GM21717 (cell line): Measurements from ENCODE around the gene S100P.
"Not testable (repeated sequence)": the region's sequence is repeated elsewhere in the genome, so short reads cannot be mapped to it uniquely, and the experiment has no call there.

Experiments used
- ATAC-seq: cut with Tn5 transposase; IDR thresholded peaks from one replicate; pipeline ENCODE4 v1.9.1; 2021; ENCODE audit warnings: mild to moderate bottlenecking, moderate library complexity; ENCODE audit not compliant: unreplicated experiment

The S100P gene

DNA sequence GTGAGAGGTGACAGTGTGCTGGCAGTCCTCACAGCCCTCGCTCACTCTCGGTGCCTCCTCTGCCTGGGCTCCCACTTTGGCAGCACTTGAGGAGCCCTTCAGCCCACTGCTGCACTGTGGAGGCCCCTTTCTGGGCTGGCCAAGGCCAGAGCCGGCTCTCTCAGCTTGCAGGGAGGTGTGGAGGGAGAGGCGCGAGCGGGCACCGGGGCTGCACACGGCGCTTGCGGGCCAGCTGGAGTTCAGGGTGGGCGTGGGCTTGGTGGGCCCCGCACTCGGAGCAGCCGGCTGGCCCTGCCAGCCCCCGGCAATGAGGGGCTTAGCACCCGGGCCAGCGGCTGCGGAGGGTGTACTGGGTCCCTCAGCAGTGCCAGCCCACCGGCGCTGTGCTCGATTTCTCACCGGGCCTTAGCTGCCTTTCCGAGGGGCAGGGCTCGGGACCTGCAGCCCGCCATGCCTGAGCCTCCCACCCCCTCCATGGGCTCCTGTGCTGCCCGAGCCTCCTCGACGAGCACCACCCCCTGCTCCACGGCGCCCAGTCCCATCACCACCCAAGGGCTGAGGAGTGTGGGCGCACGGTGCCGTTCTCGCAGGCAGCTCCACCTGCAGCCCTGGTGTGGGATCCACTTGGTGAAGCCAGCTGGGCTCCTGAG is 21.0 kb upstream of the S100P start:
- ATAC-seq = not testable (repeated sequence)

DNA sequence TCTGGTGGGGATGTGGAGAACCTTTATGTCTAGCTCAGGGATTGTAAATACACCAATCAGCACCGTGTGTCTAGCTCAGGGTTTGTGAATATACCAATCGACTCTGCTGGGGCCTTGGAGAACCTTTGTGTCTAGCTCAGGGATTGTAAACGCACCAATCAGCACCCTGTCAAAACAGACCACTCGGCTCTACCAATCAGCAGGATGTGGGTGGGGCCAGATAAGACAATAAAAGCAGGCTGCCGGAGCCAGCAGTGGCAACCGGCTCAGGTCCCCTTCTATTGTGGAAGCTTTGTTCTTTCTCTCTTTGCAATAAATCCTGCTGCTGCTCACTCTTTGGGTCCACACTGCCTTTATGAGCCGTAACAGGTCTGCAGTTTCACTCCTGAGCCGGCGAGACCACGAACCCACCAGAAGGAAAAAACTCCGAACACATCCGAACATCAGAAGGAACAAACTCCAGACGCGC is 20.5 kb upstream of the S100P start:
- not testable (repeated sequence) for ATAC-seq

DNA sequence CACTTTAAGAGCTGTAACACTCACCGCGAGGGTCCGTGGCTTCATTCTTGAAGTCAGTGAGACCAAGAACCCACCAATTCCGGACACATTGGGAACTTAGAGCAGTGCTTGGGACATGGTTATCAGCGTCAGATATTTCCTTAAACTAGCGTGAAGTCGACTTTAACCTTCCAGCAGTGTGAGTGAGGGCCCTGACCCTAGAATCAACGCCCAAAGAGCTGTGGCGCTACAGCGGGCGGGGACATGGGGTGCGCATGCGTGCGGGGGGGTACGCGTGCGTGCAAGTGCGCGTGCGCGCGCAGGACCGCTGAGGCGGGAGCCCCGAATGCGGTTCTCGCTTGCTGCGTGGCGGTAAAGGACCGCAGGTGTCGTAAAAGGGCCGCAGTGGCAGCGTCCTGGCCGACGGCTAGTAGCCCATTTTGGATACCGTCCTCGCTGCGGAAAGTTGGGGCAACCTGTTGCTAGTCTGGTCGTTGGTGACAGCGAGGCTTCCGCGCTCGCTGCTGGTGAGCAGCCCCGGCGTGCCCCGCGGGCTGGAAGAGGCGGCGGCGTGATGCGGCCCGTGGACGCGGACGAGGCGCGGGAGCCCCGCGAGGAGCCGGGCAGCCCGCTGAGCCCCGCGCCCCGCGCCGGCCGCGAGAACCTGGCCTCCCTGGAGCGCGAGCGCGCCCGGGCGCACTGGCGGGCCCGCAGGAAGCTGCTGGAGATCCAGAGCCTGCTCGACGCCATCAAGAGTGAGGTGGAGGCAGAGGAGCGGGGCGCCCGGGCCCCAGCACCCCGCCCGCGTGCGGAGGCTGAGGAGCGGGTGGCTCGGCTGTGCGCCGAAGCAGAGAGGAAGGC is 19.8 kb upstream of the S100P start:
- ATAC-seq = peak; percentile 69

GRCh38 chr4:6674500-6675149 is 19.1 kb upstream of the S100P start:
- ATAC-seq = peak; percentile 27

GRCh38 chr4:6676722-6677558 is 16.7 kb upstream of the S100P start:
- ATAC-seq = no peak

DNA sequence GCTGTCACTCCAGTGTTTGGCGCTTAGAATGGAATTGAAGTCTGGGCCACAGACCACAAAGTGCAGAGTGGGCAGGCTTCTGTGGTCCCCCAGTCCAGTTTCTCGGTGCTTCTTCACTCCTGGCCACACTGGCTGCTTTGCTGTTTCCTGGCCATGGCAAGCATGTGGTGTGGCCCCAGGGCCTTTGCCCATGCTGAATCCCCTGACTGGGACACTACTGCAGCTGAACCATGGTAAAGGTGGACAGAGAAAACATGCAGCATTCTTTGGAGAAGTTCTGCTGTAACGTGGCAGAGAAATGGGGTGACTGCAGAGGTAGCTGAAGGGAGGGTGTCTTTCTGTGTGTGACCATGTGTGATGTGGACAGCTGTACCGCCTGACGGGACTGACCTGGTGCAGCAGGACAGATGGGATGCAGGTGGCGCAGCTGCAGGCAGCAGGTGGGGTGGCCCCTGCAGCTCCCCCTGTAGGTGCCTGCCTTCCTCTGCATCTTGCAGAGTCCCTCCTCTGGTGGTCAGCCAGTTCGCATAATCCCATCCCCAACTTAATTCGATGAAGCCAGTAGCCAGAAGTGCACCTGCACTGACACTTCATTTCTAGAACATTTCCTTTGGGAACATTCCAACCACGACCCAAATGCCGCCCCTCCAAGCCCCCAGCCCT is 13.2 kb upstream of the S100P start:
- ATAC-seq = no peak

GRCh38 chr4:6681191-6681590 is 12.5 kb upstream of the S100P start:
- no peak for ATAC-seq

GRCh38 chr4:6682862-6683590 is 10.7 kb upstream of the S100P start:
- ATAC-seq = no peak

- ATAC-seq = no peak
These were observed 9.0 kb upstream of the S100P start for GRCh38 chr4:6684656-6685055.

DNA sequence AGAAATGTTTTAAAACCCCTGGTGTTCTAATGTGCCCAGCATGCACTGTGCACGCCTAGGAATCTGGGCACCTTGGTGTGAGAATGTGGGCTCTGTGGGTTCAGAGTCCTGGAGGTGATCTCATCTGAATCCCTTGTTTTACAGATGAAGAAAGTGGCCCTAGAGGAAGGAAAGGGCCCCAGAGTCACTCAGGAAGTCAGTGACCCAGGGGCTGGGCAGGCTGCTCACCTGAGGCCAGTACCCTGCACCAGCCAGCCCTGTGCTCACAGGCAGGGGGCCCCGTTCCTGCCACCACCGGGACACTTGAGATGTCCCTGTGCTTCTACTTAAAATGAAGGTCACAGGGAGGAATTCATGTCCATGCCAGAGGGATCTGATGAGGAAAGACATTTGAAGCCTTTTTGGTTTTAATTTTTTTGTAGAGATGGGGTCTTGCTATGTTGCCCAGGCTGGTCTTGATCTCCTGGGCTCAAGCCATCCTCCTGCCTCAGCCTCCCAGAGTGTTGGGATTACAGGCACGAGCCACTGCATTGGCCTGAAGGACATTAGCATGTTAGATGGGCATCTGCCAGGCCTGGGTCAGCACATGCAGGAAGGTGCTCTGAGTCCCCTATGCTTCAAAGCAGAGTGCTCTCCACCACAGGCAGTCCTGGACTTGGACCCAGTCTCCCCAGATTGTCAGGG is 7.4 kb upstream of the S100P start:
- no peak for ATAC-seq

- ATAC-seq = no peak
These were observed 5.5 kb upstream of the S100P start for GRCh38 chr4:6687947-6688878.

DNA sequence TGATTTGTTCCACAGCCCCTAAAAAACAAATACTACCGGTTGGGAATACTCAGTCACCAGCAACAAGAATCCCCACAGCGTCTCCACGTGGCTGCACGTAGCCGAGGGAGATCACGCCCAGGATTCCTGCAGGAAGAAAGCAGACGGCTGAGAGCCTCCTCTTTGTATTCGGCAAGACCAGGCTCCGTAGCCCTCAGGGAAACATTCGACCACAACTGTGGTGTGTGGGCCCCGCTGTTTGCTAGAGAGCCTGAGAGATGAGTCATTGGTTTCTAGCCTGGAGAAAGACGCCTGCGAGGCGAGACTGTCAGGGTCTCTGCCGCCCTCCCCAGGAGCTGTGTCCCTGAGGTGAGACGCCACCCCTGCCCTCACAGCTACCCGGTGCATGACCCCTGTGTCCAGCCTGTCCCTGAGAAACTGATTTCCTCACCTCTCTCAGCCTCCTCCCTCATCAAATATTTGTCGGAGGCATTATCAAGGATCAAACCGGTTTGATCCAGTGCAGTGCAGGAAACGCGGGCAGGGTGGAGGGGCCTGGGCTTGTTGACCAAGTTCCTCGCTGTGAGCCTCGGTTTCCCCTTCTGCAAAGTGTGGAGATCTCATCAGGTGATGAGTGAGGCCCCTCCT is 4.7 kb upstream of the S100P start:
- ATAC-seq = peak; percentile 77

GRCh38 chr4:6689506-6689960 is 4.1 kb upstream of the S100P start:
- no peak for ATAC-seq

GRCh38 chr4:6692379-6692778 is 1.3 kb upstream of the S100P start:
- no peak for ATAC-seq

DNA sequence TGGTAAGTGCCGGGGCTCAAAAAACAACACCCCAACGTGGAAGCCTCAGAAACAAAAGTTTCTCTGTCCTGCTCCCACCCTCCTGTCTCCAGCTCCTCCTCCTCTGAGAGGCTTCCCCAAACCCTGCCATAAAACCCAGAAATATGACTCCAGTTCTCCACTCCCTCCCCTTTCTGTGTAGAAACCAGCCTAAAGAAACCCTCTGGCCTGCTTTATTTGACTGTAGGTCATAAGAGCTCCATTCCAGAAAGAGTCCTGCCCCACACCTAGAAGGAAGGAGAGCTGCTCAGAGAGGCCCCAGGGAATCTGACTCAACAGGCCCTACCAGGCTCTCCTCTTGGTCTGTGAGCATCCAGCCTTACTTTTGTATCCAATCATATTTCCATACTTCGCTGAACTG is 872 bp upstream of the S100P start:
- no peak for ATAC-seq

GRCh38 chr4:6694177-6694901 is 661 bp downstream of the S100P start:
- ATAC-seq = no peak
